ENCODE results near the gene EPAS1.

The EPAS1 gene

GRCh38 chr2:46352621-46353020 is 55.4 kb downstream of the EPAS1 start:
- H3K27ac ChIP-seq (replicated peaks): no peak overlapping the region
- no peaks in the 10 kb centered on the region for H3K27me3 ChIP-seq (ENCODE audit: insufficient read depth, poor library complexity, severe bottlenecking)
- TF ChIP-seq CTCF (IDR thresholded peaks at IDR 0.05; ENCODE audit: insufficient read depth, low read length) (no peak), POLR2AphosphoS5 (IDR thresholded peaks at IDR 0.05; ENCODE audit: low read depth) (no peak)
- H3K4me3 ChIP-seq (replicated peaks; ENCODE audit: insufficient read depth, low read length): no peak overlapping the region
- DNase-seq (ENCODE audit: low read depth in 1 of 2, low spot score in 1 of 2): no peak

- Histone ChIP-seq H3K27ac (replicated peaks) (no peak overlapping the region), H3K27me3 (ENCODE audit: insufficient read depth, poor library complexity, severe bottlenecking) (no peaks in the 10 kb centered on the region), H3K4me3 (replicated peaks; ENCODE audit: insufficient read depth, low read length) (no peak overlapping the region)
- no peak for DNase-seq (ENCODE audit: low read depth in 1 of 2, low spot score in 1 of 2)
- TF ChIP-seq GABPA (IDR thresholded peaks at IDR 0.05; ENCODE audit: low read depth) (no peak), REST (IDR thresholded peaks at IDR 0.05; ENCODE audit: insufficient replicate concordance, low read depth) (no peak), SPI1 (IDR thresholded peaks at IDR 0.05; ENCODE audit: borderline replicate concordance, low read depth) (no peak), POLR2AphosphoS5 (IDR thresholded peaks at IDR 0.05; ENCODE audit: low read depth) (no peak), CTCF (IDR thresholded peaks at IDR 0.05; ENCODE audit: insufficient read depth, low read length) (no peak)
Measured at GRCh38 chr2:46353509-46353908, 56.3 kb downstream of the EPAS1 start.

GRCh38 chr2:46355756-46356155 is 58.5 kb downstream of the EPAS1 start:
- Histone ChIP-seq H3K27me3 (ENCODE audit: insufficient read depth, poor library complexity, severe bottlenecking) (no peaks in the 10 kb centered on the region), H3K27ac (replicated peaks) (no peak overlapping the region), H3K4me3 (replicated peaks; ENCODE audit: insufficient read depth, low read length) (no peak overlapping the region)
- DNase-seq (ENCODE audit: low read depth in 1 of 2, low spot score in 1 of 2): no peak
- no peak for TF ChIP-seq SPI1 (IDR thresholded peaks at IDR 0.05; ENCODE audit: borderline replicate concordance, low read depth)
- no peak for TF ChIP-seq CTCF (IDR thresholded peaks at IDR 0.05; ENCODE audit: insufficient read depth, low read length)
- no peak for TF ChIP-seq POLR2AphosphoS5 (IDR thresholded peaks at IDR 0.05; ENCODE audit: low read depth)
- no peak for TF ChIP-seq REST (IDR thresholded peaks at IDR 0.05; ENCODE audit: insufficient replicate concordance, low read depth)
- TF ChIP-seq GABPA (IDR thresholded peaks at IDR 0.05; ENCODE audit: low read depth): no peak

GRCh38 chr2:46356991-46357390 is 59.8 kb downstream of the EPAS1 start:
- Histone ChIP-seq H3K27ac (replicated peaks) (no peak overlapping the region), H3K27me3 (ENCODE audit: insufficient read depth, poor library complexity, severe bottlenecking) (no peaks in the 10 kb centered on the region), H3K4me3 (replicated peaks; ENCODE audit: insufficient read depth, low read length) (no peak overlapping the region)
- DNase-seq (ENCODE audit: low read depth in 1 of 2, low spot score in 1 of 2): no peak
- TF ChIP-seq SPI1 (IDR thresholded peaks at IDR 0.05; ENCODE audit: borderline replicate concordance, low read depth): no peak
- no peak for TF ChIP-seq GABPA (IDR thresholded peaks at IDR 0.05; ENCODE audit: low read depth)
- no peak for TF ChIP-seq CTCF (IDR thresholded peaks at IDR 0.05; ENCODE audit: insufficient read depth, low read length)
- TF ChIP-seq REST (IDR thresholded peaks at IDR 0.05; ENCODE audit: insufficient replicate concordance, low read depth): no peak
- no peak for TF ChIP-seq POLR2AphosphoS5 (IDR thresholded peaks at IDR 0.05; ENCODE audit: low read depth)

Measured in HL-60 (cell line).